Neural cell (in vitro differentiated cells): ENCODE measurements around the gene UNC79.

Experiments
- EP300 ChIP-seq: fragments of 450-650 bp; conservative IDR thresholded peaks from 2 replicates; pipeline ENCODE4 v1.6.1; 2014; ENCODE audit warnings: antibody characterized with exemption, mild to moderate bottlenecking, moderate library complexity; ENCODE audit not compliant: poor library complexity, severe bottlenecking
- EZH2 ChIP-seq: fragments of 200-600, 300-800 bp; shearing (Covaris generic), sonication (generic); IDR thresholded peaks from 2 replicates; pipeline ENCODE4 v1.6.1; 2014; ENCODE audit warnings: antibody characterized with exemption, low read length, borderline replicate concordance, mild to moderate bottlenecking; ENCODE audit not compliant: insufficient read depth, poor library complexity, severe bottlenecking
- MXI1 ChIP-seq: fragments of 450-650 bp; conservative IDR thresholded peaks from 2 replicates; pipeline ENCODE4 v1.6.1; 2014; ENCODE audit warnings: antibody characterized with exemption, mild to moderate bottlenecking; ENCODE audit not compliant: poor library complexity, severe bottlenecking
- POLR2AphosphoS5 ChIP-seq: IDR thresholded peaks from 2 replicates; pipeline ENCODE4 v1.6.1; 2012
- RAD21 ChIP-seq: fragments of 450-650 bp; conservative IDR thresholded peaks from 2 replicates; pipeline ENCODE4 v1.6.1; 2014; ENCODE audit warnings: antibody characterized with exemption, mild to moderate bottlenecking, moderate library complexity
- TAF1 ChIP-seq: IDR thresholded peaks from 2 replicates; pipeline ENCODE4 v1.6.1; 2012; ENCODE audit warnings: low read depth
- TF ChIP-seq, protein P1 (sequence below): fragments of 450-650 bp; IDR thresholded peaks from 2 replicates; pipeline ENCODE4 v1.5.1; 2014; ENCODE audit warnings: antibody characterized with exemption, mild to moderate bottlenecking, moderate library complexity; ENCODE audit not compliant: poor library complexity, severe bottlenecking
- TF ChIP-seq, protein P2 (sequence below): IDR thresholded peaks from 2 replicates; pipeline ENCODE4 v1.6.1; 2012; ENCODE audit warnings: borderline replicate concordance

DNA sequence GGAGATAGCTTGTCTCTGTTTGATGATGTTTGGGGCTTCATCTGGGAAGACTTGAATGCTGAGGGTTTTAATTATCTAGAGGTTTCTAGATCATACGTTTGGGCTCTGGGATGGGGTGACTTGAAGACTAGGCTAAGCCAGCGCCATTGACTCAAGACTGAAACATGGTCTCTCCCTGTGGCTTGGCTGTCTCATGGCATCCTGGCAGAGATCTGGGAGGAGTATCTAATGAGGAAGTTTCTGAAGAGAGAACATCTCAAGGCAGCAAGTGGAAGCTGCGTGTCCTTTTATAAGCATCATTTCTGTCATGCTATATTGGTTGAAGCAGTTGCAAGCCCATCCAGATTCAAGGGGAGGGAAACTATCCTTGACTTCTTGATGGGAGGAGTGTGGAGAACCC lies 104.8 kb downstream of the UNC79 start:
- no peak for TF ChIP-seq EP300
- TF ChIP-seq, protein P1, sequence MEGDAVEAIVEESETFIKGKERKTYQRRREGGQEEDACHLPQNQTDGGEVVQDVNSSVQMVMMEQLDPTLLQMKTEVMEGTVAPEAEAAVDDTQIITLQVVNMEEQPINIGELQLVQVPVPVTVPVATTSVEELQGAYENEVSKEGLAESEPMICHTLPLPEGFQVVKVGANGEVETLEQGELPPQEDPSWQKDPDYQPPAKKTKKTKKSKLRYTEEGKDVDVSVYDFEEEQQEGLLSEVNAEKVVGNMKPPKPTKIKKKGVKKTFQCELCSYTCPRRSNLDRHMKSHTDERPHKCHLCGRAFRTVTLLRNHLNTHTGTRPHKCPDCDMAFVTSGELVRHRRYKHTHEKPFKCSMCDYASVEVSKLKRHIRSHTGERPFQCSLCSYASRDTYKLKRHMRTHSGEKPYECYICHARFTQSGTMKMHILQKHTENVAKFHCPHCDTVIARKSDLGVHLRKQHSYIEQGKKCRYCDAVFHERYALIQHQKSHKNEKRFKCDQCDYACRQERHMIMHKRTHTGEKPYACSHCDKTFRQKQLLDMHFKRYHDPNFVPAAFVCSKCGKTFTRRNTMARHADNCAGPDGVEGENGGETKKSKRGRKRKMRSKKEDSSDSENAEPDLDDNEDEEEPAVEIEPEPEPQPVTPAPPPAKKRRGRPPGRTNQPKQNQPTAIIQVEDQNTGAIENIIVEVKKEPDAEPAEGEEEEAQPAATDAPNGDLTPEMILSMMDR = no peak
- TF ChIP-seq POLR2AphosphoS5 = no peak
- TF ChIP-seq EZH2 = no peak
- TF ChIP-seq, protein P2, sequence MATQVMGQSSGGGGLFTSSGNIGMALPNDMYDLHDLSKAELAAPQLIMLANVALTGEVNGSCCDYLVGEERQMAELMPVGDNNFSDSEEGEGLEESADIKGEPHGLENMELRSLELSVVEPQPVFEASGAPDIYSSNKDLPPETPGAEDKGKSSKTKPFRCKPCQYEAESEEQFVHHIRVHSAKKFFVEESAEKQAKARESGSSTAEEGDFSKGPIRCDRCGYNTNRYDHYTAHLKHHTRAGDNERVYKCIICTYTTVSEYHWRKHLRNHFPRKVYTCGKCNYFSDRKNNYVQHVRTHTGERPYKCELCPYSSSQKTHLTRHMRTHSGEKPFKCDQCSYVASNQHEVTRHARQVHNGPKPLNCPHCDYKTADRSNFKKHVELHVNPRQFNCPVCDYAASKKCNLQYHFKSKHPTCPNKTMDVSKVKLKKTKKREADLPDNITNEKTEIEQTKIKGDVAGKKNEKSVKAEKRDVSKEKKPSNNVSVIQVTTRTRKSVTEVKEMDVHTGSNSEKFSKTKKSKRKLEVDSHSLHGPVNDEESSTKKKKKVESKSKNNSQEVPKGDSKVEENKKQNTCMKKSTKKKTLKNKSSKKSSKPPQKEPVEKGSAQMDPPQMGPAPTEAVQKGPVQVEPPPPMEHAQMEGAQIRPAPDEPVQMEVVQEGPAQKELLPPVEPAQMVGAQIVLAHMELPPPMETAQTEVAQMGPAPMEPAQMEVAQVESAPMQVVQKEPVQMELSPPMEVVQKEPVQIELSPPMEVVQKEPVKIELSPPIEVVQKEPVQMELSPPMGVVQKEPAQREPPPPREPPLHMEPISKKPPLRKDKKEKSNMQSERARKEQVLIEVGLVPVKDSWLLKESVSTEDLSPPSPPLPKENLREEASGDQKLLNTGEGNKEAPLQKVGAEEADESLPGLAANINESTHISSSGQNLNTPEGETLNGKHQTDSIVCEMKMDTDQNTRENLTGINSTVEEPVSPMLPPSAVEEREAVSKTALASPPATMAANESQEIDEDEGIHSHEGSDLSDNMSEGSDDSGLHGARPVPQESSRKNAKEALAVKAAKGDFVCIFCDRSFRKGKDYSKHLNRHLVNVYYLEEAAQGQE = no peak
- no peak for TF ChIP-seq TAF1
- no peak for TF ChIP-seq MXI1
- TF ChIP-seq RAD21 = no peak
